Epithelial cell of proximal tubule (primary cell): ENCODE measurements around the gene TSPAN11. TPM values are rescaled to one million over a fixed set of nuclear protein-coding genes. Genes with fewer than 3 reads are reported as not detected.

Experiments used
- DNase-seq: peaks from one replicate; pipeline ENCODE4 v3.0.0-alpha.2; 2011; ENCODE audit warnings: low read depth
- H3K4me3 ChIP-seq: 2 replicates; pipeline ENCODE4 v1.5.1; 2011; ENCODE audit warnings: low read depth, mild to moderate bottlenecking, low read length
- CTCF ChIP-seq: conservative IDR thresholded peaks from 2 replicates; pipeline ENCODE4 v1.5.1; 2012; ENCODE audit warnings: low read depth, mild to moderate bottlenecking, low read length
- total RNA-seq: library from RNA; depleted of rRNA; stranded (reverse); fragments of >200 nt; gene quantifications from 2 replicates; pipeline ENCODE4 v1.2.3, GENCODE V29; 2015

The TSPAN11 gene
- total RNA-seq, 1 donor from 2014 or later: 1.3 TPM

GRCh38 chr12:30928356-30929244 is 2.1 kb downstream of the TSPAN11 start:
- no peak for DNase-seq
- TF ChIP-seq CTCF: no peak
- H3K4me3 ChIP-seq: no peak overlapping the region

- no peak for DNase-seq
- TF ChIP-seq CTCF: no peak
- no peak overlapping the region for H3K4me3 ChIP-seq
These were observed 3.7 kb downstream of the TSPAN11 start for GRCh38 chr12:30930238-30930637.

GRCh38 chr12:30930641-30931040 is 4.1 kb downstream of the TSPAN11 start:
- no peak for TF ChIP-seq CTCF
- no peak overlapping the region for H3K4me3 ChIP-seq
- no peak for DNase-seq

DNA sequence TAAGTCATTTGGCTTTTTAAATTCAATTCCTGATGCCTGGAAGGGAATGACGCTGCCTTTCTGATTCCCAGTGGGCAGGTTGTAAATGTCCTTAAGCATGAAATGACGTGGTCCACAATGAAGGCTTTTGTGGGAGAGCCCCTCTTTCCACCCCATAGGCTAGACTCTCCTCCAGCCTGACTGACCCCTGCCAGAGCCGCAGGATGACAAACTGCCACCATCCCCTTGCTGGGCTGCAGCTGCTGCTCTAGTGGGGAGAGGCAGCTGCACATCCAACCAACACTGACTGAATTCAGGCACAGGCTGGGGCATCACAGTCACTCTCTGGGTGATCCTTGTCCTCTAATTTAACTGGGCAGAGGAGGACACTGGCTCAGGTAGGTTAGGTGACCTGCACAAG is 6.3 kb downstream of the TSPAN11 start:
- no peak overlapping the region for H3K4me3 ChIP-seq
- no peak for DNase-seq
- no peak for TF ChIP-seq CTCF

DNA sequence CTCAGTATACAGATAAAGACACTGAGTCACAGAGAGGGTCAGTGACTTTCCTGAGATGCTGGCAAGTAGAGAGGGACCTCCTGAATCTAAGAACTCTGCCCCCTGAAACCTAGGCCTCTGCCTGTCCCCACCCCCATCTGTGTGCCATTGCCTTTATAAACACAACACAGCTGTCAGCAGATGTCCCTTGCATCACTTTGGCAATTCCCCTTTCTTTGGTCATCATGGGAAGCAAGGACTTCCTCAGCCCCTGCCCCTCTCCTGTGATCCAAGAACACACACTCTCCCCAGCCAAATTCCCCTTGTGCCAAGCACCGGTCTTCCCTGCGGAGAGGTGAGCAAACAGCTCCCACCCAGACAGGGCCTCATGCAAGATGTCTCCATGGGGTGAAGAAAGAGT is 8.3 kb downstream of the TSPAN11 start:
- no peak for DNase-seq
- TF ChIP-seq CTCF: no peak
- no peak overlapping the region for H3K4me3 ChIP-seq

DNA sequence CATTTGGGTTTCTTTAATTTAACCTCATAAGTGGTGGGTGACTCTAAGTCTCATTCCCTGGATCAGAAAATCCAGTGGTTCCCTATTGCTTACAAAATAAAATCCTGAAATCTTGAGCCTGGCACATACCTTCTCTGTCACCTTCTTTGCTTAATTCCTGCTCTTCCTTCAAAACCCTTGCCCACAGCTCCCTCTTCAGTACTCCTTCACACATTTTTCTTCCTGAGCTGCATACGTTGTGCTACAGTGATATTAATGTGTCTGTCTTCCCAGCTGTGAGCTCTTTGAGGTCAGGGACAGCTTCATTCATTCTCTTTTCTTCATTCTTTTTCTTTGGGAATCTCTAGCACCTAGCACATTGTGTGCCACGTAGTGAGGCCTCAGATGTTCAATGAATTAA is 9.5 kb downstream of the TSPAN11 start:
- TF ChIP-seq CTCF: peak; percentile 24
- DNase-seq: no peak
- no peak overlapping the region for H3K4me3 ChIP-seq

GRCh38 chr12:30939234-30939633 is 12.7 kb downstream of the TSPAN11 start:
- no peak for DNase-seq
- TF ChIP-seq CTCF: no peak
- H3K4me3 ChIP-seq: no peak overlapping the region
